HG03064 (cell line): Measurements from ENCODE around the gene TM9SF1.

Experiments used
- ATAC-seq: cut with Tn5 transposase; IDR thresholded peaks from one replicate; pipeline ENCODE4 v1.9.1; 2021; ENCODE audit warnings: low read depth; ENCODE audit not compliant: unreplicated experiment

The TM9SF1 gene

GRCh38 chr14:24179961-24180796 is 15.1 kb downstream of the TM9SF1 start:
- no peak for ATAC-seq

DNA sequence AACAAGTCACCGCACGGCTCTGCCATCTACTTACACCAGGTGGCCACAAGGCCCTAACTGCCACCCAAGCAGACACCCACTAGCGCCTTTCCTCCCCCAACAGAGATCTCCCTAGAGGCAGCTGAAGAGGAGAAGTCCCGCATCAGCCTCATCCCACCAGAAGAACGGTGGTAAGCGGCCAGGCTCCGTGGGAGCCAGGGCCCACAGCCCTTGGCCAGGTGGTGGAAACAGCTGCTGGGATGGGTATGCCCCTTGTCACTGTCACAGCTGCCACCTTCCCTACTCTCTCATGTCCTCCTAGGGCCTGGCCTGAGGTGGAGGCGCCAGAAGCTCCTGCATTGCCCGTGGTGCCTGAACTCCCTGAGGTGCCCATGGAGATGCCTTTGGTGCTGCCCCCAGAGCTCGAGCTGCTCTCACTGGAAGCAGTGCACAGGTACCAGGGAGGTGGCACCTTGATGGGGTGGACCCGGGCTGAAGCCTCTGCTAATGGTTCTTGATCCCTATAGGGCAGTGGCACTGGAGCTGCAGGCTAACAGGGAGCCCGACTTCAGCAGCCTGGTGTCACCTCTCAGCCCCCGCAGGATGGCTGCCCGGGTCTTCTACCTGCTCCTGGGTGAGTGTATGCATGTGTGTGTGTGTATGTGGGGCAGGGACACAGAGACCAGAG is 15.8 kb downstream of the TM9SF1 start:
- no peak for ATAC-seq

- no peak for ATAC-seq
Observed at GRCh38 chr14:24178399-24179178, 16.7 kb downstream of the TM9SF1 start.

DNA sequence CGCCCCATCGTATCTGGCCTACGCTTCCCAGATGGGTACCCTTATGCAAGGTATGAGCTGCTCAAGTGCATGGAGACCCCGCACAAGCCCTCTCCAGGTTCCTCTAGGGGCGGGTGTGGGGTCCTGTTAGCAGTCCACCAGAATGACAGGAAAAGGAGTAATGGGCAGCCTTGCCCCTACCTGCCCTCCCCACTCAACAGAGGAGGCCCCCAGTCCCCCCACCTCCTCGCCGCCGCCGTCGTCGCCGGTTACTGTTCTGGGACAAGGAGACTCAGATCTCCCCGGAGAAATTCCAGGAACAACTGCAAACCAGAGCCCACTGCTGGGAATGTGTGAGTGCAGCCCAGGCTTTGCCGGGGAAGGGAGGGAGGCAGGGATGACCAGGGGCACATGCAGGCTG is 17.4 kb downstream of the TM9SF1 start:
- ATAC-seq, result no peak

GRCh38 chr14:24177041-24177825 is 18.0 kb downstream of the TM9SF1 start:
- ATAC-seq, result no peak

DNA sequence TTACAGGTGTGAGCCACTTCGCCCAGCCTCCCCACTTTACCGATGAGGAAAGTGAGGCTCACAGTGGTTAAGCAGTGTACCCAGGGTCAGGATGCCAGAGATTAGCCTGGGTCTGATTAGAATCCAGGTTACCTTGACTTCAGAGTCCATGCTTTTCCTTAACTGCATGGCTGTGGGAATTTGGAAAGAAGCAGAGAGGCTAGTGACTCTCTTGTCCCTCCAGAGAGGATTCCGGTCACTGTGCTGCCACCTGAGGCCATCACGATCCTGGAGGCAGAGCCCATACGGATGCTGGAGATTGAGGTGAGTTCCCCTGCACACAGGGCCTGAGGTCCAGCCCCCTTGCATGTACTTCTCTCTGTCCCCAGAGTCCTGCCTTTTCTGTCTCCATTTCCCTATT is 18.6 kb downstream of the TM9SF1 start:
- ATAC-seq, result no peak

DNA sequence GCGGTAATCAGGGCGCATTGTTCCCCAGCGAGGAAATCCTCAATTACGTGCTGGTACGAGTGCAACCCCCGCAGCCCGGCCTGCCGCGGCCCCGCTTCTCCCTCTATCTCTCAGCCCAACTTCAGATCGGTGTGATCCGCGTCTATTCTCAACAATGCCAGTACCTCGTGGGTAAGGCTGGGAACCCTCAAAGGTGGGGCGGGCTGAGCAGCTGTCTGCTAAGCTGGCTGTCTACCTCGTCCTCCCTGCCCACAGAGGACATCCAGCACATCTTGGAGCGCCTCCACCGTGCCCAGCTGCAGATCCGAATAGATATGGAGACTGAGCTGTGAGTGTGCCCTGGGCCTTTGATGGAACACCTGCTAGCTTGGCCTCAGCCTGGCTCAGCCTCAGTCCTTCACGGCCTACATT is 22.4 kb downstream of the TM9SF1 start:
- ATAC-seq, result no peak

DNA sequence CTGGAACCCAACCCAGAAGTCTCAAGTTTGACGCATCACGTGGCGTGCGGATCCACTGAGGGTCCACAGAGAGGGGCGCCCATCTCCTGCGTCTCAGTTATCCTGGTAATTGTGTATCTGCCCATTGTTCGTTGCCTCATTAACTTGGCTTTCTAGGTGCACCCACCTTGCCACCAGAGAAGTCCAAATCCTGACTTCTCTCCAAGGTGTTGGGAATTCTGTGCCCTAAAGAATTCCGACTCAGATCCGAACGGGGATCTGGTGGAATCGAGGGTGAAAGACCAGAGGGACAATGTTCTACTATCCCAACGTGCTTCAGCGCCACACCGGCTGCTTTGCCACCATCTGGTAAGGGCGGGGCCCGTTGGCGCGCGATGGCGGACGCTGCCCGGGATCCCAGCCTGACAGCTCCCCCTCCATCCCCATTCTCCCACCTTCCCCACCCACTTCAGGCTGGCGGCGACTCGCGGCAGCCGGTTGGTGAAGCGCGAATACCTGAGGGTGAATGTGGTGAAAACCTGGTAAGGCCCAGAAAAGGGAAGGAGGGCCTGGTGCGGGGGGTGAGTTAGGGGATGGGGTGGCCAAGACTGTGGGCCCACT is 22.9 kb downstream of the TM9SF1 start:
- ATAC-seq, result no peak

- ATAC-seq, result peak; percentile 86
Observed at GRCh38 chr14:24171422-24172260, 23.6 kb downstream of the TM9SF1 start, which contains the start of gene REC8. Gene REC8, plus strand, starts transcription at chr14:24172080. Its CDS starts 473 bp downstream, at chr14:24172553.

GRCh38 chr14:24167469-24168114 is 27.6 kb downstream of the TM9SF1 start:
- no peak for ATAC-seq

DNA sequence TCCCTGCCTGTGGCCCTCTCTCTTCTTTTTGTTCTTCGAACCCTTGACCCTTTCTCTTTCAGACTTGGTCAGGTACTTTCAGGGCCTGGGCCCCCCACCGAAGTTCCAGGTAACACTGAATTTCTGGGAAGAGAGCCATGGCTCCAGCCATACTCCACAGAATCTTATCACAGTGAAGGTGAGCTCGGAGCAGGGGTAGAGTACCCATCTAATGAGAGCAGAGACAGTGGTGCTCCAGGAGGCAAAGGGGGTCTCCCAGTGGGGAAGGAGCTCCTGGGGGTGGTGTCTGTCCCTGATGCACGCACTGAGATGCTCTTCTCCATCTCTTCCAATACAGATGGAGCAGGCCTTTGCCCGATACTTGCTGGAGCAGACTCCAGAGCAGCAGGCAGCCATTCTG is 29.5 kb downstream of the TM9SF1 start:
- ATAC-seq, result no peak

GRCh38 chr14:24164518-24164991 is 30.7 kb downstream of the TM9SF1 start:
- no peak for ATAC-seq

DNA sequence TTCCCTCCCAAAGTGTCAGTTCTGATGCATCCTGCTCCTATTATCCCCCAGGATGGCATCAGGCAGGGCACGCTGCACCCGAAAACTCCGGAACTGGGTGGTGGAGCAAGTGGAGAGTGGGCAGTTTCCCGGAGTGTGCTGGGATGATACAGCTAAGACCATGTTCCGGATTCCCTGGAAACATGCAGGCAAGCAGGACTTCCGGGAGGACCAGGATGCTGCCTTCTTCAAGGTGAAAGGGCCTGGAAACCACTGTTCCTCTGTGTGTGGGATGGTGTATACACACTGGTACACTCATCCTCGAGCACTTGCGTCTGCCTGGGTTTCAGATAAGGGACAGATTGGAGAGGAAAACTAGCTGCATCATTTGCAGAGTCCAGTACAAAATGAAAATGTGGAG is 33.1 kb downstream of the TM9SF1 start:
- ATAC-seq, result no peak

- peak; percentile 68 for ATAC-seq
Observed at GRCh38 chr14:24160850-24161804, 34.1 kb downstream of the TM9SF1 start, which contains the start of gene IRF9. Gene IRF9, plus strand, starts transcription at chr14:24161265. Its CDS starts 880 bp downstream, at chr14:24162145.

GRCh38 chr14:24160499-24160849 is 34.8 kb downstream of the TM9SF1 start:
- ATAC-seq, result no peak

GRCh38 chr14:24159777-24160498 is 35.3 kb downstream of the TM9SF1 start:
- ATAC-seq, result no peak

DNA sequence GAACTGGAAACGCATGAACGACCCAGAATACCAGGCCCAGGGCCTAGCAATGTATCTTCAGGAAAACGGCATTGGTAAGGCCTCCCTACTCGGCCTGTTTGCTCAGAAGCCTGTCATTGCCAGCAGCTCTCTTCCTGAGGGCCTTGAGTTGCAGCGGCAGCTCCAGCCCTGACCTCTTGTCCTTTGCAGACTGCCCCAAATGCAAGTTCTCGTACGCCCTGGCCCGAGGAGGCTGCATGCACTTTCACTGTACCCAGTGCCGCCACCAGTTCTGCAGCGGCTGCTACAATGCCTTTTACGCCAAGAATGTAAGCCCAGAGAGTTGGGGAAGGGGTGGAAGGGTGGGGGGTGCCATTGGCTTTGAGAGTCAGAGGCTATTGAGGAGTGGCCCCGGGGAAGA is 37.9 kb downstream of the TM9SF1 start:
- no peak for ATAC-seq
